ENCODE results near the gene IRAK1.
"Not testable (repeated sequence)": the region's sequence is repeated elsewhere in the genome, so short reads cannot be mapped to it uniquely, and the experiment has no call there.

Gene IRAK1

GRCh38 chrX:154018518-154019060, 1.1 kb downstream of the IRAK1 start:
- DNase-seq: no peak

GRCh38 chrX:154017766-154018517, 1.8 kb downstream of the IRAK1 start:
- no peak for DNase-seq

GRCh38 chrX:154016366-154017076, 3.2 kb downstream of the IRAK1 start:
- no peak for DNase-seq

GRCh38 chrX:154015581-154016264, 4.0 kb downstream of the IRAK1 start:
- no peak for DNase-seq

- DNase-seq: no peak
Measured at GRCh38 chrX:154014429-154015380, 5.0 kb downstream of the IRAK1 start.

GRCh38 chrX:154013614-154014360, 5.9 kb downstream of the IRAK1 start:
- DNase-seq: peak in 3 of 5 donors; percentile 30 to 51 (median 34)

GRCh38 chrX:154013001-154013421, 6.7 kb downstream of the IRAK1 start:
- no peak for DNase-seq

GRCh38 chrX:154012336-154012991, 7.2 kb downstream of the IRAK1 start:
- DNase-seq: no peak

- no peak for DNase-seq
Measured at GRCh38 chrX:154011376-154012335, 8.0 kb downstream of the IRAK1 start.

GRCh38 chrX:154010330-154011087, 9.2 kb downstream of the IRAK1 start:
- DNase-seq: no peak

GRCh38 chrX:154008521-154008920, 11.2 kb downstream of the IRAK1 start:
- DNase-seq: no peak

- DNase-seq: no peak
Measured at GRCh38 chrX:154006947-154007346, 12.8 kb downstream of the IRAK1 start.

- no peak for DNase-seq
Measured at GRCh38 chrX:154004315-154004714, 15.4 kb downstream of the IRAK1 start.

GRCh38 chrX:154002215-154002719, 17.4 kb downstream of the IRAK1 start:
- DNase-seq: peak in 1 of 5 donors; percentile 85

GRCh38 chrX:154000051-154000450, 19.7 kb downstream of the IRAK1 start:
- no peak for DNase-seq

- DNase-seq: no peak
Measured at GRCh38 chrX:153999359-154000037, 20.2 kb downstream of the IRAK1 start.

- DNase-seq: no peak
Measured at GRCh38 chrX:153995504-153995903, 24.2 kb downstream of the IRAK1 start.

GRCh38 chrX:153994398-153994797, 25.3 kb downstream of the IRAK1 start:
- DNase-seq: not testable (repeated sequence)
